ENCODE results near the gene HIGD1A.

DNA sequence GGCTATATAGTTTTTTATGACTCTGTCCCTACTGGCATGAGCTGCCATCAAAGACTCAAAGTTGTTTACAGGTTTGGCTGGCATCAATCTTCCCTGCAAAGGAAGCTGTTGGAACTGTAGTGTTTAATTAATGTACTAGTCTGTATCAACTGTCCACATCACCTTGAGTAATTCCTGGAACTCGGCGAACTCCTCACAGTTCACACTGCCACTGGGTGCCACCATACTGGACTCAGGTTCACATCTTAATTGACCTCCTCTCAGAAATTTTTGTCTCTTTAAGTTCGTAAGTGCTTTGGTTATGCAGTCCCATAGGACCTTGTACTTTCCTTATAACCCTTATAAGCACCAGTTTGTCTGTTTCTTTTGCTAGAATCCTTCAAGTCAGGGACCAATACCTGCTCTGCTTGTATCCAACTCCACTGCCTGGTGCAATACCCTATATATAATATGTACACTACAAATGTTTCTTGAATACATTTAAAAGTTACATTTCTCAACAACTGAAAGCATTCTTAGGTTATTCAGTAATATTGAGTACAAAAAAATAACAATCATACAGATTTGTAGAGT lies 3.2 kb downstream of the HIGD1A start:
- TF ChIP-seq, protein P1, sequence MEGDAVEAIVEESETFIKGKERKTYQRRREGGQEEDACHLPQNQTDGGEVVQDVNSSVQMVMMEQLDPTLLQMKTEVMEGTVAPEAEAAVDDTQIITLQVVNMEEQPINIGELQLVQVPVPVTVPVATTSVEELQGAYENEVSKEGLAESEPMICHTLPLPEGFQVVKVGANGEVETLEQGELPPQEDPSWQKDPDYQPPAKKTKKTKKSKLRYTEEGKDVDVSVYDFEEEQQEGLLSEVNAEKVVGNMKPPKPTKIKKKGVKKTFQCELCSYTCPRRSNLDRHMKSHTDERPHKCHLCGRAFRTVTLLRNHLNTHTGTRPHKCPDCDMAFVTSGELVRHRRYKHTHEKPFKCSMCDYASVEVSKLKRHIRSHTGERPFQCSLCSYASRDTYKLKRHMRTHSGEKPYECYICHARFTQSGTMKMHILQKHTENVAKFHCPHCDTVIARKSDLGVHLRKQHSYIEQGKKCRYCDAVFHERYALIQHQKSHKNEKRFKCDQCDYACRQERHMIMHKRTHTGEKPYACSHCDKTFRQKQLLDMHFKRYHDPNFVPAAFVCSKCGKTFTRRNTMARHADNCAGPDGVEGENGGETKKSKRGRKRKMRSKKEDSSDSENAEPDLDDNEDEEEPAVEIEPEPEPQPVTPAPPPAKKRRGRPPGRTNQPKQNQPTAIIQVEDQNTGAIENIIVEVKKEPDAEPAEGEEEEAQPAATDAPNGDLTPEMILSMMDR (IDR thresholded peaks at IDR 0.05 in 4 of 5, conservative IDR thresholded peaks at IDR 0.05 in 1 of 5): no peak
- no peak for TF ChIP-seq POLR2A (IDR thresholded peaks at IDR 0.05)

Measured in gastrocnemius medialis (tissue), 4 donors.